Heart left ventricle (tissue), 13 donors: ENCODE data around the gene C19orf81.

Experiments
- POLR2A ChIP-seq, 2 donors: fragments of 450-650 bp; IDR thresholded peaks; one replicate each; pipeline ENCODE4 v1.6.1; 2017; ENCODE audit warnings: antibody characterized with exemption in 2 of 2, mild to moderate bottlenecking in 2 of 2, moderate library complexity in 2 of 2
- TF ChIP-seq, protein P1 (sequence below), 12 donors: fragments of 200-600 bp; sonication (generic) in 4 of 12; IDR thresholded peaks; one replicate each; pipeline versions ENCODE4 v1.5.0 to v1.8.0; 2018 to 2022; ENCODE audit warnings: antibody characterized with exemption in 12 of 12, mild to moderate bottlenecking in 5 of 12
- donor health status: ischemic (EF 13 %, LVEDD 7.1; RV severe dilation, severe dysfunction).
- donor health status: DM: no; HTN: yes; CAD: no.
- donor health status: DM: no; HTN: no; CAD: no.
- donor health status: ischemic (EF 25% LVEDD 6.9; RV normal size, moderate dysfunction).
- donor health status: ischemic (EF 25% LVEDD 5.7; RV mildly dilated, moderate dysfunction).
- donor health status: ischemic (EF 35%, LVEDD 5.7; RV mildly dilated, moderate dysfunction).
- donor health status: nonischemic (EF 11% LVEDD 7.7; RV severe dilation, severe dysfunction).
- donor health status: DM: yes; HTN: yes; CAD: no.
- donor health status: PGD.
- donor health status: ischemic (EF 29% LVEDD 5.4; RV normal size, mild dysfunction).
- donor health status: nonischemic (EF 23%, LVEDD 6.1; RV moderate dilation, normal function).

- TF ChIP-seq, protein P1, sequence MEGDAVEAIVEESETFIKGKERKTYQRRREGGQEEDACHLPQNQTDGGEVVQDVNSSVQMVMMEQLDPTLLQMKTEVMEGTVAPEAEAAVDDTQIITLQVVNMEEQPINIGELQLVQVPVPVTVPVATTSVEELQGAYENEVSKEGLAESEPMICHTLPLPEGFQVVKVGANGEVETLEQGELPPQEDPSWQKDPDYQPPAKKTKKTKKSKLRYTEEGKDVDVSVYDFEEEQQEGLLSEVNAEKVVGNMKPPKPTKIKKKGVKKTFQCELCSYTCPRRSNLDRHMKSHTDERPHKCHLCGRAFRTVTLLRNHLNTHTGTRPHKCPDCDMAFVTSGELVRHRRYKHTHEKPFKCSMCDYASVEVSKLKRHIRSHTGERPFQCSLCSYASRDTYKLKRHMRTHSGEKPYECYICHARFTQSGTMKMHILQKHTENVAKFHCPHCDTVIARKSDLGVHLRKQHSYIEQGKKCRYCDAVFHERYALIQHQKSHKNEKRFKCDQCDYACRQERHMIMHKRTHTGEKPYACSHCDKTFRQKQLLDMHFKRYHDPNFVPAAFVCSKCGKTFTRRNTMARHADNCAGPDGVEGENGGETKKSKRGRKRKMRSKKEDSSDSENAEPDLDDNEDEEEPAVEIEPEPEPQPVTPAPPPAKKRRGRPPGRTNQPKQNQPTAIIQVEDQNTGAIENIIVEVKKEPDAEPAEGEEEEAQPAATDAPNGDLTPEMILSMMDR (IDR thresholded peaks at IDR 0.05), result peak in 1 of 12 donors; percentile 25
- no peak for TF ChIP-seq POLR2A (IDR thresholded peaks at IDR 0.05)
Measured at GRCh38 chr19:50703915-50704796, 54.9 kb downstream of the C19orf81 start.
